GM21381 (cell line): ENCODE data around the gene BIN1.
"Not testable (repeated sequence)": the region's sequence is repeated elsewhere in the genome, so short reads cannot be mapped to it uniquely, and the experiment has no call there.

ENCODE experiments used
- ATAC-seq: cut with Tn5 transposase; IDR thresholded peaks from one replicate; pipeline ENCODE4 v1.9.1; 2021; ENCODE audit warnings: mild to moderate bottlenecking, moderate library complexity; ENCODE audit not compliant: unreplicated experiment

Gene BIN1

DNA sequence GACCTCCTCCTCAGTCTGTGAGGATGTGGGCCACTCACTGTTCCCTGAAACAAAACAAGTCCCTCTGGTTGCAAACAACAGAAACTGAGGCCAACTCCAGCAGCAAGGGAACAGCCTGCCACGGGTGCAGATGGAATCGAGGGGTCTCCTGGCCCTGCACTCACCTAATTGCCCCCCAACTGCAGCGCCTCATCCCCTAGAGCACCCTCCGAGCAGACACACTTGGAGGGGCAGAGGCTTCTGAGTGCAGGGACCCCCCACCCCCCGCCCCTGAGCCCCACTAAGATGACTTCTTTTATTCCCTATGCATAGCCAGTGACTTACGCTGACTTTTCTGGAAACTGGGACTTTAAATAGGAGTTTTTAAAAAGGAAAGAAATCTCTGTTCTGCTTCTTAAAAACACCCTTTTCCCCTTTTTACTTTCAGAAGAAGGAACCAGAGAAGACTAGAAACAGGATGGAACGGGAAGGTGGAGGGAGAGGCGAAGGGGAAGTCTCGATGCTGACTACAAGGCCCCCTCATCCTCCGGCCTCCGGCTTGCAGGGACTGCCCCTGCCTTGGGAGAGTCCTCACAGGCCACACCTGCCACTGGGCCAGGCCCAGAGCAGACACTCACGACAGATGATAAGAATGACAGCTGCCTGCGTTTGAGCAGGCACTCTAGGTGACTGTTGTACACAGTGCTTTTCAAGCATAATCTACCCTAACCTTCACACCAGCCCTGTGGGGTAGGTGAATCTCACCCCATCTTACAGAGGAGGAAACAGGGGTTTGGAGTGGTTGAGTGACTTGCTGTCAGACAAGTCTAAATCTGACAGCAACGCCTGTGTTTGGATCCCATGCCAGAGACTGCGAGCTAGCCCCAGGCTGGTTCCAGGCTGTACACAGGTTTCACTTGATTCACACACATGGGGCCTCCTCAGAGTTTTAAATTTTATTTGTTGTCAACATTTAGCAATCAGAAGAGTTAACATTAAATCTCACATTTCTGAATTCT lies 28.2 kb upstream of the BIN1 start:
- ATAC-seq, result no peak

DNA sequence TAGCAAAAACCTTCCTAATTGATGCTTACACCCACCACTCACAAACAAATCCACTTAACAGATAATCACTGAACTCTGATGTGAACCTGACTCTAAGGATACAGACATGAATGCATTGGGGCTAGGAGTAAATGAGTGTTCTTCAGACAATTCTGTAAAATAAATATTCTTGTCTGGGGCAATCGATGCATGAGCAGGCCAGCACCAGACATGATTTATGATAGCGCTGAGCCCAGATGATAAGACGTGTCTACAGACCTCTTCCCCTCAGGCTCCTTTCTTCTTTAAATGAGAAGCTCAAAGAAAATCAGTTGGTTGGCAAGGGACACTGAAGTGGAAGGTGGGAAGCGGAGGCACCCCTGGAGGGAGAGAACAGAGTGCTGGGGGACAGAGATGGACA lies 27.3 kb upstream of the BIN1 start:
- no peak for ATAC-seq

DNA sequence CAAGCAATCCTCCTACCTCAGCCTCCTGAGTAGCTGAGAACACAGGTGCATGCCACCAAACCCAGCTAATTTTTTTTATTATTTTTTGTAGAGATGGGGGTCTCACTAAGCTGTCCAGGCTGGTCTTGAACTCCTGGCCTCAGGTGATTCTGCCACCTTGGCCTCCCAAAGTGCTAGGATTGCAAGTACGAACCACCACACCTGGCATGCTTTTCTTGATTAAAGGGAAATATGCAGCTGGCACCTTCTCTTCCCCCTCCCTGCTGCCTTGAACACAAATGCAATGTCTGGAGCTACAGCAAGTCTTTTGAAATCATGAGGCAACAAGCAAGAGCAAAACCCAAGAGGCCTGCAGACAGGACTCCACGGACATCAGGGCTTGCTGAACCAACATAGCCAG lies 26.8 kb upstream of the BIN1 start:
- no peak for ATAC-seq

- no peak for ATAC-seq
These were observed 23.5 kb upstream of the BIN1 start for GRCh38 chr2:127130421-127130820.

DNA sequence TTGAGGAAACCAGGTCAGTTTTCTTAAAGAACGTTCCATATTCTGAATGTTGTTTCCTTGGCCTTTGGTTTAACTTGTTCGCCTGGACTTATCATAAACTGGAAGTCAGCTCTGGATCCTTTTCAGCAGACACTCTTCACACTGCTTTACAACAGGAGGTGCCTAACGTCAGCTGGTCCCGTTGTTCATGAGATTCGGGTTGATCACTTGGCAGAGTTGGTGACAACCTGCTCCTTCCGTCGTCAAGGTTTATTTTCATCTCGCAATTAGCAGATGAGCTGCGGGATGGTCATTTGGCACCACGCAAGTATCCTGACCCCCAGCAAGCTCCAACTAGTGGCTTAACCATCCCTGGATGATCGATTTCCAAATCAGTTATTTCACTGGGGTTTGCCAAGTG lies 23.0 kb upstream of the BIN1 start:
- no peak for ATAC-seq

GRCh38 chr2:127128445-127128904 lies 21.5 kb upstream of the BIN1 start:
- peak; percentile 94 for ATAC-seq

GRCh38 chr2:127125821-127126220 lies 18.9 kb upstream of the BIN1 start:
- no peak for ATAC-seq

DNA sequence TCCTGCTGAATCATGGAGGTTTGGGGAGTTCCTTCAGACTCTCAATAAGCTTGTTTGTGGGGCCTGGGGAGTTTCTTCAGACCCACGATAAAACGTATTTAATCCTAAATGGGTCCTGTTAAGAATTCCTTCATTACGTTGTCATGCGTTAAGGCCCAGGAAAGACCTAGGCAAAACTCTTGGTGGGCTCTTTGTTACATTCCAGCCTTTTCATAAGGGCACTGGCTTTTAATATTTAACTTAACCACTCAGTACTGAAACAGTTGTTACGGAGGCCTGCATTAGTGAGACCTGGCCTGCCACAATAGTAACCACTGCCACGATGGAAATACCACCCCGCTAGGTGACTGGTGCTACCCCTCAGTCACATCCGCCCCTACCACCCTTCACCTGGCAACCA lies 17.5 kb upstream of the BIN1 start:
- ATAC-seq, result no peak

DNA sequence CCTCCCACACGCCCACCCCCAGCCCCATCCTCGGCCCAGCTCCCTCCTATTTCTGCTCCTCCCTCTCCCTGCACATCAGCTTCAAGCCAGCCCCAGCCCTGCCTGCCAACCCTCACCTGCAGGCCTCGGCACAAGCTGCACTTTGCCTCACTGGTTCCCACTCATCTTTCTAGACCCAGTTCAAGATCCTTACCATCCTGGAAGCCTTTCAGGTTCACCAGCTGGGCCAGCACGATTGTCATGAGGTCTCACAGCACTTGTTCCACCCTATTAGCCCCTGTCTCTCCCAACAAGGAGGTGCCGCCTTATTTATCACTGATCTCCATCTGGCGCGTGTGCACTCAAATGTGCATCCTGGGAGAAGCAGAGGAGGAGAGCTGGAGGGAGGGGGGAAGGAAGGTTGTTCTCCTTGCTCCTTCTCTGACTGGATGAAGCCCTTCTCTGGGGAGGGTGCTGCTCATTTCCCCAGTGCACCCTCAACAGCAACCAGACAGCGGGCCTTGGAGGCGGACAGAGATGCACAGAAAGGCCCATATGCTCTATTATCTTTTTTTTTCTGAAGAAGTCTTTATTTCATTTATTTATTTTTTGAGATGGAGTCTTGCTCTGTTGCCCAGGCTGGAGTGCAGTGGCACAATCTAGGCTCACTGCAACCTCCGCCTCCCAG lies 15.5 kb upstream of the BIN1 start:
- no peak for ATAC-seq

DNA sequence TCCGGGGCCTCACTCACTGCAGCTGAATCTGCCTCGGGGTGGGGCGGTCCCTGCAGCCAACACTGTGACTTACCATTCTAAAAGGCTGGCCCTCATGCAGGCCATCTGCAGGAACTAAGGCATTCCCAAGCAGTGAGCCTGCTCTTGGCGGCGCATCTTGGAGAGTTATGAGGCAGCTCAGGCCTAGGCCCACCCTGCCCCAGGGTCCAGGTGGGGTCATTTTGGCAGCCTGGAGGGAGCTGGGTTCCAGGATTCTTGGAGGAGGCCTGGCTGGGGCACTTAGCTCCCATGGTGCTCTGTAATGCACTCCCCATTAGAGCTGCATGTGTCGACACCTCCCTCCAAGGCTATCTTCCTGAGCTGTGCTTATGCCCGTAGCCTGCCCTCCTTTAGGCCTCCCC lies 14.8 kb upstream of the BIN1 start:
- no peak for ATAC-seq

DNA sequence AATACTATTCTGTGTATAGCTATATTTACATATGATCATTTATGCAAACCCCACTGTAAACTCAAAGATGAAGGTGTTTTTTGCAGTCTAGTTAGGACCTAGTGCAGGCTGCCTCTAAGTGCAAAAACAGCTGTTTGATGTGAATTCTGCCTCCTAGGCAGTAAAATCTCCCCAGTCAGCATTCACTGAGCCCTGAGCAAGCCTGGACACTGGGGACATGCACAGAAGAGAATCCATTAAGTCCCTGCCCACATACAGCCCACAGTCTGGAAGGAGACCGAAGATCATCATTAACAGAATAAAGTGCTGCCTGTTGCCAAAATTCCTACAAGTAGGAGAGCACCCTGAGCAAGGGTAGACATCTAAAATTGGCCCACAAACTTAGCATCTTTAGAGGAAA lies 14.4 kb upstream of the BIN1 start:
- no peak for ATAC-seq

- ATAC-seq, result not testable (repeated sequence)
These were observed 13.5 kb upstream of the BIN1 start for GRCh38 chr2:127120408-127120807.

DNA sequence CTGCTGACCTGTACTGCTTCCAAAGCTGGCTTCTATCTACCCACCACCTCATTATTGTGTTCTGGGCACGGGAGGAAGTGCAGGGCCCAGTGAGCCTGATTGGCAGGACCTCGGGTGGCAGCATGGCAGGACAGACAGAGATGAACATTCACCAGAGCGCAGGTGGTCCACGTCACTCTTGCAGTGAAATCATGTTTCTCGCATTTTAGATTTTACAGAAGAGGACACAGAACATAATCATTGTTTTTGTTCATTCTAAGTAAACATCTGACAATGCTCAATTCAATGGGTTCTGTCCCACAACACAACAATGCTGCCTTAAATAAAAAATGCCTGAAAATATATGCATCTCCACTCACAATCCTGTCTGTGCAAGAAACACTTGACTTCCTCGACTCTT lies 11.5 kb upstream of the BIN1 start:
- no peak for ATAC-seq

GRCh38 chr2:127118038-127118437 lies 11.1 kb upstream of the BIN1 start:
- no peak for ATAC-seq

DNA sequence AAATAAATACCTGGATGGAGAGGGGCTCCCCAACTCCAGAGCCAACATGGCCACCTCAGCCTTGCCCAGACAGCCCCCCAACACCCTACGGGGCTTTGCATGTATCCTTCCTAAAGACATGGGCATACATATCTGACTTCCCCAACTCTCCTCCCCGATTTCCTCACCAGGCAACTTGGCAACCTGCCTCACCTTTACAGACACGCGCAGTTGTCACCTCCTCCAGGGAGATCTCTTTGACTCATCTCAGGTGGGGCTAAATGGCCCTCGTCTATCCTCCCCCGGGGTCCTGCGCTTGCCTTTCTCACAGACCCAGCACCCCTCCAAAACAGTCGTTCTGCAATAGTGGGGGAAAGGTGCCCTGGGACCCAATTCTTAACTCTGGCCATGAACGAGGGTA lies 10.6 kb upstream of the BIN1 start:
- no peak for ATAC-seq

DNA sequence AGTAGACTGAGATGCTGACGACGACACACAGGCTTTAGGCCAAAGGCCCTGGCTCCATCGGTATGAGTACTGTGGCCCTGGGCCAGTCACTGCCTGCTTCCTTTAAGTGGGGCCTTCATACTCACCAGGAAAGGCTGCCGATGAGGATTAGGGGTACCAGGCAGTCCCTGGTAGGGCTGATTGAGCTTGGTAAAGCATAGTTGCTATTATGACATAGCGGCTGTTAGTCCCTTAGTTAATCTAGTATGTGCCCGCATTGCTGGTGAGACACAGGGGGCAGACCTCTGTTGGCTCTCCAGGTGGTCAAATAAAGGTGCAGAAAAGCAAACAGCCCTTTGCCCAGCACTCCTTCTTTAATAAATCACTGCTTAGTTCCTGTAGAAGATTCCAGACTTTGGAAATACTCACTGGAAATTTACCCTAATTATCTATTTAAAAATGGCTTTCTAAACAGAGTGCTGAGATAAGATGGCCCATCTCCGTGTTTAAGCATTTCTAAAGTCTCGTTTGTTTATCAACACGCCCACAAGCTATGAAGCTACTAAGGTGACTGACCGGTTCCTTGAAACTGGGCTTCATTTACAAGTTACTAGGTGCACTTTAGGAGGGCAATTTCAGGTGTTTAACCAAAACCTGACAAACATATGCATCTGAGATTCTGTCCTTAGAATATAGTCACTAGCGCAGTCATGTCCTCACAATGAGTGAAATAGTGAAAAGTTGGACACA lies 8.7 kb upstream of the BIN1 start:
- ATAC-seq, result no peak

DNA sequence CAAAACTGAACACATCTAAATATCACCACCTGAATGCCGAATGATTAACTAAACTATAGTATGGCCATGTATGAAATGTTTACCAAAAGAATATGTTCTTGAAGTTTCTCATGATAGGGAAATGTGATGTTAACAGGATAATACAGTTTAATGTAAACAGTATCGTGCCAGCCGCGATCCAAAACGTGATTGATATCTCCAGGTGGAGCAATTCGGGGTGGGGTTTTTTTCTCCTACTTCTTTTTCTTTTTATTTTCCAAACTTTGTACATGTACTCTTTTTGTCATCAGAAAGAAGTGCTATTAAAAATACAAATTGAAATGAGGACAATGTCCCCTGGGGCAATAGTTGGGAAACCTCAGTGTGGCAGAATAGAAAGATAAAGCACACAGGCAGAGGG lies 4.0 kb upstream of the BIN1 start:
- ATAC-seq, result no peak

DNA sequence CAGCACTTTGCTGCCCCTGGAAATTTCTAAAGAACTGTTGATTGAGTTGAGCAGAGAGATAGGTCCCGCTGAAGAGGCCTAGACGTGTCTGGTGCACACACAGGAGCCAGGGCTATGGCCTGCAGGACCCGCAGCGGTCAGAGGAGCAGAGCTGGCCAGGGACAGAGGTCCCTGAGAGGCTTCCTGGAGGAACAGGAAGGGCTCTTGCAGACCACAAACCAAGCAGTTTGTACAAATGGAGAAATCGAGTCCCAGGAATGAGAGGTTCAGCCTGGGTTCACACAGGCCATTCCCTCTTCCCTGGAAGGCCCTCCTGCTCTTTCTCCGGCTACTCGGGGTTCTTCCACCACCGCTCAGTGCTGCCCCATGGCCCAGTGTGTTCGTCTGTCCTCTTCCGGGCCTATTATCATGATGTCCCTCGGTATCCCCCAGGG lies 1.2 kb upstream of the BIN1 start:
- ATAC-seq, result no peak

DNA sequence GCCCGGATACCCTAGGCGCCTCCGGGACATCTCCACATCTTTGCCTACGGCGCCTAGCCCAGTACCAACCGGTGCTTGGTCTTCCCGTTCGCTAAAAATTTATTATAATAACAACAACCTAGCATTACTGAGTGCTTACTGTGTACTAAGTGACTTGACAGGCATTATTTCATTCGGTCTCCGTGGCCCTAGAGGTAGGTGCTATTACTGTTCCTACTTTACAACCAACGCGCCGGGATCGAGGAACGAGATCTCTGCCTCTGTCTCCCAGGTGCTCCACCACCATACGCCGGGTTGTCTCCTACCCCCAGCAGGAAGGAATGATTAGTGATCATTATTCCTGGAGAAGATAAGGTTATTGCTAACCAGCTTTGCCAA lies 657 bp upstream of the BIN1 start:
- peak; percentile 16 for ATAC-seq

- ATAC-seq, result peak; percentile 17
These were observed 430 bp downstream of the BIN1 start for GRCh38 chr2:127106457-127106990.
